Measurements from ENCODE around the gene PIP5KL1.

The PIP5KL1 gene

DNA sequence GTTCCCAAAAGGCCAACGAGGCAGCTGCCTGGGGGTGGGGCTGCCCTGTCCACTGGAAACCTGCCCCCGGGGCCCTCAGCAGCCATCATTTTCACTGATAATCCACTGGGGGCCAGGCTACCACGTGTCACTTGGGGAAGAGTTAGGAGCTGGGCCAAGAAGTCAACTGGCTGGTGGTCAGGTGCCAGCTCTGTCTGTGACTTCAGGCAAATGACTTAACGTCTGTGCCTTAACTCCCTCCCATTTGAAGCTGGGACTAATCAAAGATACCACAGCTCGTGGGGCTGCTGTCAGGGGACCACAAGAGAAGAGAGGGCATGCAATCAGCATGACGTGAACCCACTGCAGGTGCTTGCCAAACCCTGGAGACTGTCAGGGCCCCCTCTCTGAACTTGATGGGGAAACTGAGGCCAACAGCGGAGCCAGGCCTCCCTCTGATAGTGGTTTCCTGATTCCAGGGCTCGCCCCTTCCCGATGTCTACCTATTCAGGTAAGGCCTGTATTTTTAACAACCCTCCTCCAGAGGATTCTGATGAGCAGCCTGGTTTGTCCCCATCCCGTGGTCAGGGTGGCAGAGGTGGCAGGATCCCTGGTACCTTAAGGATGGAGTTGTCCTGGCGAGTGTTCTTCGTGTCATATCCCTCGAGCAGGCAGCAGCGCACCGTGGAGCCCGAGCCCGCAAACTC lies 19.4 kb upstream of the PIP5KL1 start:
- DNase-seq (ENCODE audit: low spot score), result no peak

GRCh38 chr9:127947841-127948710 lies 17.5 kb upstream of the PIP5KL1 start:
- DNase-seq (ENCODE audit: low spot score), result no peak

- DNase-seq (ENCODE audit: low spot score), result no peak
Measured at GRCh38 chr9:127946728-127947127, 16.2 kb upstream of the PIP5KL1 start.

GRCh38 chr9:127945942-127946341 lies 15.4 kb upstream of the PIP5KL1 start:
- DNase-seq (ENCODE audit: low spot score), result no peak

DNA sequence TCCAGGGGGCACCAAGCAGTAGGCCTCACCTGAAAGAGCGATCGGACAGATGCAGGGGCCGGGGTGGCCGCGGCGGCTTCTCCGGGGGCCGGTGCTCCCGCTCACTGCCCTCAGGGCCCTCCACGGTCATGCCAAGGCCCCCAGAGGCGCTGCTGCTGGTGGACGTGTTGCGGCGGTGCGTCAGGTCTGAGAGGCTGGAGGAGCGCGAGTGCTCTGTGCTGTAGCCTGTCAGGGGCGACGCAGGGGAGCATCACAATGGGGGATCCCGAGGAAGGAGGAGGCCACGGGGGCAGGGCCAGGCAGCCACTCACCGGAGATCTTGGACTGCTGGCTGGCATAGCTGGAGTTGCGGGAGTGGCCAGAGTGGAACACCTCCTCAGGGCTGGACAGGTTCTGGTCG lies 14.8 kb upstream of the PIP5KL1 start:
- no peak for DNase-seq (ENCODE audit: low spot score)

DNA sequence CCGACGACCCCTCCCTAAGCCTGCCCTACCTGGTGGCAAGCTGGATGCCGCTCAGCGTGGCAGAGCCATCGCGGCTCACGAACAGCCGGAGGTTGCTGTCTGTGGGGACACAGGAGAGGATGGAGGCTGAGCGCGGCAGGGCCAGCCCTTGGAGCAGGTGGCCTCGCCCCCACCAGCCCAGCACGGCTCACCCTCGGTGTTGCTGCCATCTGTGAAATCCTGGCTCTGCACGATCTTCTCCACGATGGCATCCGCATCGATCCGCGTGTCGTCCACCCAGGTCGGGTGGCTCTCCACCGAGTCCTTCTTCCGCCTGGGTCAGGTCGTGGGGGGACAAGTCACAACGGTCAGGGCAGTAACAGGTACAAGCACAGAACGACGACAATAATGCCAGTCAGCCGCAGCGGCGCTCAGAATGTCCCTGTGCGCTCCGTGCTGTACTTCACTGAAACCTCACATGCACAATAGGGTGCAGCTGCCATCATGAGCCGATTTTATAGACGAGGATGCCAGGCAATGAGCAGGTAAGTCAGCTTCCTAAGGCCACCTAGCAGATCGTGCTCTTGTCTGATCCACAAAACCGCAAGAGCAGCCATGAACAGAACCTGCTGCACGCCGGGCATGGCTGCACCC lies 14.1 kb upstream of the PIP5KL1 start:
- no peak for DNase-seq (ENCODE audit: low spot score)

GRCh38 chr9:127943731-127944144 lies 13.2 kb upstream of the PIP5KL1 start:
- peak; percentile 71 for DNase-seq (ENCODE audit: low spot score)

- DNase-seq (ENCODE audit: low spot score), result no peak
Measured at GRCh38 chr9:127943011-127943662, 12.6 kb upstream of the PIP5KL1 start.

DNA sequence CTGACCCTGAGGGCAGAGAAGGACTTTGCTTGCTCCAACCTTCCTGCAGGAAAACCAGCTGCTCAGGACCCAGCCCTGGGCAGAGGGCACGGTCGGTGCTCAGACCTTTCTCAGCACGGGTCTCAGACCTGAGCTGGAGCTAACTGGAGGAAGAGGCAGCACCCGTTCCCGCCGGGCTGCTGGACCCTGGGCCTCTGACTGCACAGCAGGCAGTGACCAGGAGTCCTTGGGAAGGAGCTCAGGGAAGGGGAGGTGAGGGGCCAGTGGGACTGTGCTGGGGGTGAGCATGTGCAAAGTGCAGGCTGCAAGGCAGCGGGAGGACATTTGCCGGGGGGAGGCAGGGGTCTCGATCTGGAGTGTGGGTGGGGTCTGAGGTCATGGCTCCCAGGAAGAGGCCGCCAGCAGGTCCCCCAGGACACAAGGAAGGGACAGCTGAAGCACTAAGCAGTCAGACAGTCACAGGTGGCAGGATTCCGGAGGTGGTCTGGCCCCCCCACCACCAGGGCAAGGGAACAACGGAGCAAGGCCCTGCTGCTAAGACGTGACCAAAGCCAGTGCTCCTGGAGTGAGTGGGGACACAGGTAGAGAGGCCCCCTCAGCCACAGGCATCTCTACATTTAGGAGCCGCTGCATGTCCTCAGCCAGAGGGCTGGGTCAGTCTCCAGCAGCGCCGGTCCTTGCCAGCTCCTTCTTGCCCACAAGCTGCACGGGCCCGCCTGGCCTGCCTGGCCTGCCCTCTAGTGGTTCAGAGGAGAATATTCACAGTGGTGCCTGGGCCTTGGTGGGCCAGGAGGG lies 11.8 kb upstream of the PIP5KL1 start:
- DNase-seq (ENCODE audit: low spot score), result peak; percentile 40

GRCh38 chr9:127941961-127942215 lies 11.3 kb upstream of the PIP5KL1 start:
- no peak for DNase-seq (ENCODE audit: low spot score)

DNA sequence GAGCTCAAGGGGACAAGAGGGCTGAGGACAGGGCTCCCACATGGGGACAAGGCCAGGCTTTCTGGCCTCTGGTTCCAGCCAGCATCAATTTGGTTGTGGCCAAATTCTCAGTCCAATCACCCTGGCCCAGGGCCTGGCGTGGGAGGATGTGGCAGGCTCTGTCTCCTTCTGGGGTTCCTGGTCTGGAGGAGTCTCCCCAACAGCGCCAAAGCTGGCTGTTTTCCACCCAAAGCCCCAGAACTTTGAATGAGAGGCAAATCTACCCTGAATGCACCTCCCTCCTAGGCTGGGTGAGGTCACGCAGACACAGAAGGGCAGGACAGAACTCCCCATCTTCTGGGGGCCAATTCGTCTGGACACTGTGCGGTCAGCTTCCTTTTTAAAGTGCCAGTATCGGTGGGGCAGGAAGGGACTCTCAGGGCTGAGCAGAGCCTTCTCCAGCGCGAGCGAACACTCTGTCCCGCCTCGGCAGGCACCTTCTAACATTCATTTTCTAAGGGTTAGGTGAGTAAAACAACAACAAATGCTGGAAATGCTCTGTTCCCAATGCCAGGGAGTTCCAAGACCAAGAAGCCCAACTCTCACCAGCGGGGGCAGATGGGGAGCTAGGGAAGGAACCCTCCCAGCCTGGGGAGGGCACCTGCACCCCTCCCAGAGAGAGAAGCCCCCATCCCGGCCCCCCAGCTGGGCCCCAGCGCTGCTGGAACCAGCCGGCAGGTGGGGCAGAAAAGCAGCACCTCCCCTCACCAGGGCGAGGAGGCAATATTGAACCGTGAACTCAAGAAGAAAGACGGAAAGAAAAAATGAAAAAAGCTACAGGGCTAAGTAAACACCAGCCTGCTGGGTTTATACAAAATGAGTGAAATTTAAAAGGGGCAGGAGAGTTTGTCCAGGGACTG lies 10.7 kb upstream of the PIP5KL1 start:
- DNase-seq (ENCODE audit: low spot score), result no peak

- DNase-seq (ENCODE audit: low spot score), result no peak
Measured at GRCh38 chr9:127940593-127940992, 10.0 kb upstream of the PIP5KL1 start.

DNA sequence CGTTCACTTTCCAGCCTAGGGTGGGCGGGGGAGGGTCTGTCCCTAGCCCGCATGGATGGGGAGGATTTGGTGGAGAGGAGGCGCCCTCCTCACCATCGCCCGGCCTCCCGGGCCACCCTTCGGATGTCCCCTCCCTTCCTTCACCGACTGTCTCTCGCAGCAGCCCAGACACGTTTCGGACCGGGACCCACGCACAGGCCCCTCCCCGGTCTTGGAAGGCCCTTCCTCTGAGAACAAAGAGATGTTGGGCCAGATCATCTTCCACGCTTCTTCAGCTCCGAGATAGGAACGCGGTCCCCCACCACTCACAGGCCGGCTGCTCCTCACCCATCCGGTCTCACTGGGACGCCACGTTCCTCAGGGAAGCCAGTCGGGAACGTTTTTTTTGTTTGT lies 7.7 kb upstream of the PIP5KL1 start:
- DNase-seq (ENCODE audit: low spot score), result no peak

- peak; percentile 86 for DNase-seq (ENCODE audit: low spot score)
Measured at GRCh38 chr9:127937388-127938297, 7.1 kb upstream of the PIP5KL1 start, which contains the start of gene DPM2. TSS of gene DPM2 (minus strand) at chr9:127937854. CDS start at chr9:127937820, 34 bp downstream.

- DNase-seq (ENCODE audit: low spot score), result no peak
Measured at GRCh38 chr9:127937056-127937387, 6.4 kb upstream of the PIP5KL1 start.

DNA sequence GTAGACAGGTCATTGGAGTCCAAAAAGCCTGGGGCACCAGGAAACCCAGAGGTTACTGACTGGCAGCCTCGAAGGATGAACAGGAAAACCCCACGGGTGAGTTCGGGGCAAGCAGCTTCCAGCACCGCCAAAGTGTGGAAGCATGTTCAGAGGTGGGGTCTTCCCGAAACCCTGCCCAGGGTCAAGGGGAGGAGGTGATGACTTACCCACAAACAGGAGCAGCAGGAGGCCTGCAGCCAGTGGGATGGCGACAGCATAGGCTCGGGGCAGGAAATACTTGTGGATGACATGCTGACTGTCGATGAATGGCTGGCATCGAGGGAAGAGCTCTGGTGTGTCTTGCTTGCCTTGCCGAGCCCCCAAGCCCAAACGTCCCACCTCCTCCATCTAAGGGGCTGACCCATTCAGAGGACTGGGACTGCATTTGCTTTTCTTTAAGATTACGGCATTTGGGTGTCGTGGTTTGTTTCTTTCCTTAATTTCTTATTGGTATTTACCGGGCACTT lies 5.8 kb upstream of the PIP5KL1 start:
- no peak for DNase-seq (ENCODE audit: low spot score)

- DNase-seq (ENCODE audit: low spot score), result no peak
Measured at GRCh38 chr9:127935765-127936221, 5.2 kb upstream of the PIP5KL1 start.

DNA sequence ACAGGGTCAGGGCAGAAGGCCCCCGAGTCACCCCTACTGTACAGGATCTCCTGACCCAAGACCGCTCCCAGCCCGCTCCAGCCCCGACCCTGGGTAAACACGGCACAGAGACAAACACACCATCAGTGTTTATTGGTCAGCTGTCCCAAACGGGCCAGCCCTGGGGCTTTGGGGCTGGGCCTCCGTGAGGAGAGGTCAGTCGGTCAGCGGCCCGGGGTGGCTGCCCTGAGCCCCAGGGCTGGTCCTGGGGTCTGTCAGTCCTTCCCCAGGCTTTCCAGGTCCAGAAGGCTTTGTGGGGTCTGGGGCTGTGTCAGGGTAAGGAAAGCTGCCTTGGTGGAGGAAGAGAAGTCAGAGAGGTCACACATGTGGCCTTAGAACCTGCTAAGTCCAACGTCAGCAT lies 4.4 kb upstream of the PIP5KL1 start:
- no peak for DNase-seq (ENCODE audit: low spot score)

DNA sequence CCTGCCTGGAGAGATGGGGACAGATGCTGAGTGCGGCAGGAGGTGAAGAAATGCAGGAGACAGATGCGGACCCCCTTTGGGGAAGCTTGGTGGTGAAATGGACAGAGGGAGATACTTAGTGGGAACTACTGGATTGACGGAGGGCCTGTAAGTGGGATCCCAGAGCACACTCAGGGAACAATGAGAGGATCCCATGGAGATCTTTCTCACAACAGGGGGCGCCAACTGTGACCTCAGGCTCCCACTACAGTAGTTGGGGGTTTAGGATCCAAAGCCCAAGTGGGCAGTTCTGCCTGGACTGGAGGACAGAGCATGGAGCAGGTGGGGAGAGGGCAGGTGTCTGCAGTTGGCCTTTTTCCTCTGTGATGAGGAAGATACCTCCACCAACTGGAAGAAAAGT lies 3.7 kb upstream of the PIP5KL1 start:
- no peak for DNase-seq (ENCODE audit: low spot score)

All from CD4-positive, alpha-beta T cell treated with Interleukin-6 at 100 ng/mL for 8 hours (primary cell).